GM10847 (cell line): ENCODE data around the gene PLOD3.

Source experiments
- POLR2A ChIP-seq: IDR thresholded peaks from 2 replicates; pipeline ENCODE4 v1.6.1; 2011; ENCODE audit not compliant: insufficient read length; ENCODE audit errors: extremely low read depth

Gene PLOD3

DNA sequence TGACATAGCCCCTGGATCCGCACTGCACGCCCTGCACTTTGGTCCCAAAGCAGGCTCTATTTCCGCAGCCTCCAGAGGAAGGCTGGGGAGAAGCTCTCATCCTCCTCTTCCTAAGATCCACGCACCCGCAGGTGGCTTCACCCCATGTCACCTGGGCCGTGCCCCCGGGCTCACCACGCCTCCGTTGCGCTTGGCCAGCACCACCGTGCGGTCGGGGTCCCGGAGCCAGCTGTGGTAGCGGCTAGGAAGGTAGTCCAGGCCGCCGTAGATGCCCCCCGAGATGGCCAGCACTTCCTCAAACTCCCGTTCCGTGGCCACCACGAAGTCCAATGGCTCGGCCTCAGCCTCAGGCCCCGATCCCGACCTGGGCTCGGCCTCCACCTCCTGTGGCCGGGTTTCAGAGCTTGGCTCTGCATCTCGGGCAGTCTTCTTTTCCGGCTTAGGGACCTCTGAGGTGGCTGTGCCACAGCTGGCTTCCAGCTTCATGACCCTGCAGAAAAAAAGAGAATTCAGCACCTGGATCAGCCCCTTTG, 43.0 kb downstream of the PLOD3 start:
- TF ChIP-seq POLR2A, result no peak

DNA sequence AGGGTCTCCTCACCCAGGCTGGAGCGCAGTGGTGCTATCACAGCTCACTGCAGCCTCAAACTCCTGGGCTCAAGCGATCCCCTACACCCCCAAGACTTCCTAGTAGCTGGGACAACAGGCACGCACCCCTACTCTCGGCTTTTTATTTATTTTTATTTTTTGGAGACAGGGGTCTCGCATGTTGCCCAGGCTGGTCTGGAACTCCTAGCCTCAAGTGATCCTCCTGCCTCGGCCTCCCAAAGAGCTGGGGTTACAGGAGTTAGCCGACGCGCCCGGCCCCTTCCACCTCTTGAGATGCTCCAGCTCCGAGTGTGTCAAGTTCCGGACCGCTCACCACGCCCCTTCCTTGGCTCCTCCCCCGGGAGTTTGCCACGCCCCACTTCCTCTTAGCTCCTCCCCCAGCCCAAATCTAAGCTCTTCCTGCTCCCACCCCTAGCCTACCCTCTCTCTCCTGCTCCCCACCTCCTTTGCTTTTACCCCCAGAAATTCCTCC, 43.6 kb downstream of the PLOD3 start:
- TF ChIP-seq POLR2A, result no peak

GRCh38 chr7:101172854-101173751, 44.3 kb downstream of the PLOD3 start:
- no peak for TF ChIP-seq POLR2A

GRCh38 chr7:101172005-101172853, 45.2 kb downstream of the PLOD3 start:
- TF ChIP-seq POLR2A, result no peak

DNA sequence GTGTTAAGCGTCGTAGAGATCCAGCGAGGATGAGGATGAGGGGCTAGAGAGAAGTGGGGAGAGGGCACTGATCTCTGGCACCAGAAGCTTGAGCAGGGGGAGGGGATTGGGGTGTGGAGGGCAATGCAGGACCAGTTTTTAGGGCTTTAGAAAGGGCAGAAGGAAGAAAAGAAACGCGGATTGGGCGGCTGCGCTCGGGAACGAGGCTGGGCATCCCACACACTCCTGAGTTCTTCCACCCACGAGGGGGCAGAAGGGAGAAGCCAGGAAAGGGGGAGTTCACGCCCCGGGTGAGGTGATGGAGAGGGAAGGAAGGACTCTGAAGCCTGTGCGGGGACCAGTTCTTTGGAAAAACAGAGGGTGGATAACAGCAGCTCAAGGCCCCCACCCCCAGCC, 45.9 kb downstream of the PLOD3 start:
- no peak for TF ChIP-seq POLR2A

GRCh38 chr7:101170617-101171441, 46.6 kb downstream of the PLOD3 start:
- no peak for TF ChIP-seq POLR2A

GRCh38 chr7:101169838-101170551, 47.4 kb downstream of the PLOD3 start:
- TF ChIP-seq POLR2A, result no peak

DNA sequence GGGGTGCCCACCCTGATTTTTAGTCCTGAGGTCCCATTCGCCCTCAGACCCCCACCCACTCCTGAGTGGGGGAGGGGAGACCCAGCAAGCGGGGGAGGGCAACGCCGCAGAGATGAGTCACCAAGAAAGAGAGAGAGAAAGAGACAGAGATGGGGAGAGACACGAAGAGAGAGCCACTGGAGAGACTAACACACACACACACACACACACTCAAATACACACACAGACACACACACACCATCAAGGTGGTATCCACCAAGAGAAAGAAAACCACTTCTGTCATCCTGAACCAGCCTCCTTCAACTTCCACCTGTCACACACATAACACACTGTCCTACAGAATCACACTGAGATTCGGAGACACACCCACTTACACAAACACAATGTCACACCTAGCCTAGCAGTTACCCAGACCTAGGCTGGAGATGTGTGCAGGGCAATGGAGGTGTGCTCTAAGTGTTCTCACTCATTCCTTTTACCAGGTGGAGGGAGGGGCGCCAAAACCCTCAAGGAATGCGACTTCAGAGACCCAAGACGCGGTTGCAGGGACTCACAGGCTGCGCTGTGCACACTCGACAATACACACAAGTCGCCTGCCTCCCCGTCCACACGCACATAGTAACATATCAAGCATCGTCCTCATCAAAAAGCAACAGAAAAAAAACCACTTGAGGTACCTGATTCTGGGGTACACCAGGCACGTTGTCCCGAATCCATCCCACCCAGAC, 48.1 kb downstream of the PLOD3 start:
- TF ChIP-seq POLR2A, result no peak

GRCh38 chr7:101168412-101169049, 48.9 kb downstream of the PLOD3 start:
- TF ChIP-seq POLR2A, result no peak

DNA sequence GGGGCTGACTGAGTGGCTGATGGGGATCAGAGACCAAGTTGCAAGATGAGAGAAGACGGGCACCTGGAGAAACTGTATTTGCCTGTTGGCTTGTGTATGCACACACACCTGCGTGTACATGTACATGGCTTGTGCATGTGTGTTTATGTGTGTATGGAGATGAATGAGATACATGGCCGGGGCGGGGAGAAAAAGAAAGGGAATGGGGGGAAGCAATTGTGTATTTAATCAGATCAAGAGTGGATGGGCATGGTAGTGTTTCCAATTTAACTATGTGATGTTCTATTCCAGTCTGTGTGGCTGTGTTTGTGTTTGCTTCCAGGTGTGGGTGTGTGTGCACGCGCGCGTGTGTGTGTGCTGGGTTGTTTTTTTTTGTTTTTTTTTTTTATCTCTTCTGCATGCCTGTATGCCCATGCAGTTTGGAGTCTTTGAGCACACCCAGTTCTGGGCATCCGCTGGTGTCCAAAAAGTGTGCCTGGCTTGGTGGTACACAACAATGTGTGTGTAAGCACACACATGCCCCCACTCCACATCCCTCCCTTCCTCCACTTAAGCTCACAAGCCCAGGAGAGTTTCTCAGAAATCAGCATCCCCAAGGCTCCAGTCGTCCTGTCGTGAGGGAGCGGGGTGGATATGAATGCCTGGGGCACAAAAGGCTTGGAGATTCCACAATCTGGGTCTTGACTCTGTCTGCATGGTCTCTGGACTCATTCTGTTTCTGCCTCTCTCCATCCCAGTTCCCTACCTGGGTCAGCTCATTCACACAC, 49.6 kb downstream of the PLOD3 start:
- no peak for TF ChIP-seq POLR2A

DNA sequence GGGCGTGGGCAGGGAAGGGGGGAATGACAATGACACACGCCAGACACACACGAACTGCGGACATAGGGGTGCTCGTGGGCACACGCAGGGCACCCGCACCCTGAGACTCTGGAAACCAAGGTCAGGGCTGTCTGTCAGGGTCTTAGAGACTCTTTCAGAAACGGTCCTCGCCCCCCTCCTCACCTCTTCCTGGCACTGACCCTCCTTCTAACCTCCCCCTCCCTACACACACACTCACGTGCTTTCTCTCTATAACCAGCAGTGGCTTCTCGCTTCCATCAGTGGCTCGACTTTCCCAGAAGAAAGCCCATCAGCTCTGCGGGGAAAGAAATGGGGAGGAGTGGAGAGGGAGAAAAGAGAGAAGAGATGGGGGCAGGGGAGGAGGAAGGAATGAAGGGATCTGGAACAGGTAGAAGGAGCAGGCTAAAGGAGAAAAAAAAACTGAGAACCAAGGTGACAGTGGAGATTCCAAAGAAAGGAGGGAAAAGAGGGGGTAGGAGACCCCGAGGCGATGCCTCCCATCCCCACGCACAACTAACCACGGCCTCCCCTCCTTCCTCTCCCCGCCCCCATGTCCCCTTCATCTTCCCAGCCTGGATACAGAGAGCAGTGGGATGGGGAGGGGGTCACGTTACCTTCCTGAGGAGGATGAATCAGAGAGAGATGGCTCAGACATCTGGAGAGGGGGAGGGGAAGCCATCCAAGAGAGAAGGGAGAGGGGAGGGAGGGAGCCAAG, 50.3 kb downstream of the PLOD3 start:
- TF ChIP-seq POLR2A, result no peak

DNA sequence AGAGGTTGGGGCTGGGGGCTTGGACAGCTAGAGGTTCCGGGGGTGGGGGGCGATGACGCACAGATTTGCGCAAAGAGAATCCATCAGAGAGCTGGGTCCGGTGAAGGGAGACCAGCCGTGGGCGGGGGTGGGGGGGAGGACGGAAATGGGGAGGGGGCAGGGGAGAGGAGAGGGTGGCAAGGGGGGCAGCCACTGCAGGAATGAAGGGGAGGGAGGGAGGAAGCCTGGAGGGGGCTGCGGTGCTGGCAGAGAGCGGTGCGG, 50.8 kb downstream of the PLOD3 start:
- TF ChIP-seq POLR2A, result no peak
